GM12874 (cell line): ENCODE measurements around the gene JAML.

Experiments used
- TF ChIP-seq, protein P1 (sequence below): IDR thresholded peaks from 2 replicates; pipeline ENCODE4 v1.5.1; 2011; ENCODE audit warnings: low read depth, mild to moderate bottlenecking, control low read depth, low read length, moderate library complexity; ENCODE audit not compliant: insufficient read depth

JAML gene

GRCh38 chr11:118238929-118239328 lies 14.1 kb upstream of the JAML start:
- TF ChIP-seq, protein P1, sequence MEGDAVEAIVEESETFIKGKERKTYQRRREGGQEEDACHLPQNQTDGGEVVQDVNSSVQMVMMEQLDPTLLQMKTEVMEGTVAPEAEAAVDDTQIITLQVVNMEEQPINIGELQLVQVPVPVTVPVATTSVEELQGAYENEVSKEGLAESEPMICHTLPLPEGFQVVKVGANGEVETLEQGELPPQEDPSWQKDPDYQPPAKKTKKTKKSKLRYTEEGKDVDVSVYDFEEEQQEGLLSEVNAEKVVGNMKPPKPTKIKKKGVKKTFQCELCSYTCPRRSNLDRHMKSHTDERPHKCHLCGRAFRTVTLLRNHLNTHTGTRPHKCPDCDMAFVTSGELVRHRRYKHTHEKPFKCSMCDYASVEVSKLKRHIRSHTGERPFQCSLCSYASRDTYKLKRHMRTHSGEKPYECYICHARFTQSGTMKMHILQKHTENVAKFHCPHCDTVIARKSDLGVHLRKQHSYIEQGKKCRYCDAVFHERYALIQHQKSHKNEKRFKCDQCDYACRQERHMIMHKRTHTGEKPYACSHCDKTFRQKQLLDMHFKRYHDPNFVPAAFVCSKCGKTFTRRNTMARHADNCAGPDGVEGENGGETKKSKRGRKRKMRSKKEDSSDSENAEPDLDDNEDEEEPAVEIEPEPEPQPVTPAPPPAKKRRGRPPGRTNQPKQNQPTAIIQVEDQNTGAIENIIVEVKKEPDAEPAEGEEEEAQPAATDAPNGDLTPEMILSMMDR: no peak

- TF ChIP-seq, protein P1: no peak
These were observed 13.6 kb upstream of the JAML start for GRCh38 chr11:118238421-118238820.

GRCh38 chr11:118236170-118236569 lies 11.4 kb upstream of the JAML start:
- TF ChIP-seq, protein P1: no peak

DNA sequence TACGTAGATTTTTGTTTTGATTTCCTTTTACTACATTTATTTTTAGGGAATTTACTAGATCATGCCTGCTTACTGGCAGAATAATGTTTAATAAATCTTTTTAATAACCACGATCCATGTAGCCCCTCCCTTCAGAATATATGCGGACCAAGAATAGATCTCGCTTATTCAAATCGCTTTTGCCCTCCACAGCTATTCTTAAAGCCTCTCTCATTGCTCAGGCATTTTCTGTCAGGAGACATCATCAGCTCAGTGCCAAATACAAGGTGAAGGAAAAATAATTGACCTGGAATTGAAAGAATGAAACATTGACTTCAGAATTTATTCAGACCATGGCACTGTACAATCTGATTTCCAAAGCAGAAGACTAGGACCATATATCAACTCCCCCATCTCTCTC lies 10.0 kb upstream of the JAML start:
- TF ChIP-seq, protein P1: no peak

DNA sequence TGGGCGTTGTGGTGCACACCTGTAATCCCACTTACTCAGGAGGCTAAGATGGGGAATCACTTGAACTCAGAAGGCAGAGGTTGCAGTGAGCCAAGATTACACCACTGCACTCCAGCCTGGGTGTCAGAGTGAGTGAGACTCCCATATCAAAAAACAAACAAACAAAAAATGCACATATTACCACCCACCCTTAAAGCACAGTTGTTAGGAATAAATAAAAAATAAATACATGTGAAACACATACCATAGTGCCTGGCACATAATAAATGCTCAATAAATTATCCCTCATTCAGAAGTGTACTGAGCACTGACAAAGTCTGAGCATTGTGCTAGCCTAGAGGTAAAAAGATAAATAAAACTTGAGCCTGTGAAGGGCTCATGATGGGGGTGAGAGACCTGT lies 9.0 kb upstream of the JAML start:
- TF ChIP-seq, protein P1: no peak

DNA sequence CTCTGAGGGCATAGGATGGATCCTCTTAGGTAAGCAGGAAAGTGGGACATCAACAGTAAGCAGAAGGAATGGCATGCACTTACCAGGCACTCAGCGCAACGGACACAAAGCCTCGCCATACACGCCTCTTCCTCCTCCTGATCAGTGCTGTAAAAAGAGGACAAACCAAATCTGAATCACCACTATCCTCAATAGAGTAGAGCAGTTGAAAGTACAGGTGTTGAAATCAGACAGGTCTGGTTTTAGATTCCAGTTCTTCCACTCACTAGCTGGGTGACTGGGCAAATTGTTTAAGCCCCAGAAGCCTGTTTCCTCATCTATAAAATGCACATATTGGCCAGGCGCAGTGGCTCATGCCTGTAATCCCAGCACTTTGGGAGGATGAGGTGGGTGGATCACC lies 8.6 kb upstream of the JAML start:
- TF ChIP-seq, protein P1: no peak

GRCh38 chr11:118232659-118233058 lies 7.8 kb upstream of the JAML start:
- TF ChIP-seq, protein P1: no peak

- TF ChIP-seq, protein P1: no peak
These were observed 6.7 kb upstream of the JAML start for GRCh38 chr11:118231461-118231860.
